ENCODE data around the gene ARL16.

DNA sequence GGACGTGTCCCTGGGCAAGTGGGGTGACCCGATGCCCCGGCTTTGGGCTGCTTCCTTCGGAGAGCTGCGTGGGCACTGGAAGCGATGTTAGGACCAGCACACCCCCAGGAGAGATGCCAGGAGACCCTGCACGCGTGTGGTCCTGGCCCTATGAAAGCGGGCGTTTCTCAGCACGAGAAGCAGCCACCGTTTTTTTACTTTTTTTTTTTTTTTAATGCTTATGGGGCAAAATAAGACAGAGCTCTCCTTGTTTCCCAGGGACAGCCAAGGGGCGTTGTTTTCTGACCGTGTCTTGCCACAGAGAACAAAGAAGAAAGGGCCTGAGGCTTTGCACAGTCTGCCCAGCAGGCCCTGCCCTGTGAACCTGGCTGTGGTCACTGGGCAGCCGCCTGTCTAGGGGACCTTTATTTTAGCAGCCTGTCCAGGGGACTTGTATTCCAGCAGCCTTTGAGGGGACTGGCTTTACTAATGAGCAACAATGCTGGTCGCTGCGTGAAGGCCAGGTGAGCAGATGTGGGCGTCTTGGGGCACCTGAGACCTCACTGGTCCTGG, 29.5 kb upstream of the ARL16 start:
- no peak for TF ChIP-seq MXI1 (conservative IDR thresholded peaks at IDR 0.05; ENCODE audit: poor library complexity, severe bottlenecking)
- no peak for TF ChIP-seq TAF1 (IDR thresholded peaks at IDR 0.05; ENCODE audit: low read depth)
- no peak for TF ChIP-seq EZH2 (IDR thresholded peaks at IDR 0.05; ENCODE audit: borderline replicate concordance, insufficient read depth, low read length, poor library complexity, severe bottlenecking)
- TF ChIP-seq, protein P1, sequence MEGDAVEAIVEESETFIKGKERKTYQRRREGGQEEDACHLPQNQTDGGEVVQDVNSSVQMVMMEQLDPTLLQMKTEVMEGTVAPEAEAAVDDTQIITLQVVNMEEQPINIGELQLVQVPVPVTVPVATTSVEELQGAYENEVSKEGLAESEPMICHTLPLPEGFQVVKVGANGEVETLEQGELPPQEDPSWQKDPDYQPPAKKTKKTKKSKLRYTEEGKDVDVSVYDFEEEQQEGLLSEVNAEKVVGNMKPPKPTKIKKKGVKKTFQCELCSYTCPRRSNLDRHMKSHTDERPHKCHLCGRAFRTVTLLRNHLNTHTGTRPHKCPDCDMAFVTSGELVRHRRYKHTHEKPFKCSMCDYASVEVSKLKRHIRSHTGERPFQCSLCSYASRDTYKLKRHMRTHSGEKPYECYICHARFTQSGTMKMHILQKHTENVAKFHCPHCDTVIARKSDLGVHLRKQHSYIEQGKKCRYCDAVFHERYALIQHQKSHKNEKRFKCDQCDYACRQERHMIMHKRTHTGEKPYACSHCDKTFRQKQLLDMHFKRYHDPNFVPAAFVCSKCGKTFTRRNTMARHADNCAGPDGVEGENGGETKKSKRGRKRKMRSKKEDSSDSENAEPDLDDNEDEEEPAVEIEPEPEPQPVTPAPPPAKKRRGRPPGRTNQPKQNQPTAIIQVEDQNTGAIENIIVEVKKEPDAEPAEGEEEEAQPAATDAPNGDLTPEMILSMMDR (IDR thresholded peaks at IDR 0.05; ENCODE audit: poor library complexity, severe bottlenecking), result no peak
- no peak for TF ChIP-seq POLR2AphosphoS5 (IDR thresholded peaks at IDR 0.05)

Measured in neural cell (in vitro differentiated cells).